Non-pigmented ciliary epithelial cell (primary cell): ENCODE results near the gene ZNF554.
"Not testable (repeated sequence)": the region's sequence is repeated elsewhere in the genome, so short reads cannot be mapped to it uniquely, and the experiment has no call there.

Experiments
- DNase-seq: peaks from one replicate; pipeline ENCODE4 v3.0.0-alpha.2; 2010; ENCODE audit warnings: low read depth

The ZNF554 gene

DNA sequence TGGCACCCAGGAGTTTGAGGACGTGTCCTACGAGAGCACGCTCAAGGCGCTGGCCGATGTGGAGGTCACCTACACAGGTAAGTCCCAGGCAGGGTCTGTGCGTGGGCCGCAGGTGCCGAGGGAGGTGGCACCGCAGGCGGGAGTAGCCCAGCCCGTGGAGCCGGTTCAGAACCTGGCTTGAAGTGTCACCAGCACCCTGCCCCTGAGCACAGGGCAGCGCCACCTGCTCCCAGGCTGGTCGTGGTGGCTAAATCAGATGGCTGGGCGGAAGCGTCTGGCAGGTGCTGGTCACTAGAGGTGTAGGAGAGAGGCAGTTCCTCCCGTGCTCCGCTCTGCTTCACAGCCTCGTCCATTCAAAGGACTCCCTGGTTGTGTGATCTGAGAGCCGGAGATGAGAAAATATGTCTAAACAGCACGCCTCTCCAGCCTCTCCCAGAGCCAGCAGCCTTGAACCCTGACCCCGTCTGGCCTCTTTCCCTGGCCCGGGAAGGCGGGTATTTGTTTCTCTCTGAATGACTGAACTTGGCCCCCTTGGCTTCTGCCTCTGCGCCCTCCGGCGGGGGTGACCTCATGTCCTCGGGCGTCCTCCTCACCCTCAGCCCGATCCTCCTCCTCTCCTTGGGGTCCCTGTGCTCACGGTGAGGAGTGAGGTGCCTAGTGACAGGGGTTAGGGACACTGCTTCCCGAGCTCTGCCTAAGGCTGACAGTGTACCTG lies 29.0 kb upstream of the ZNF554 start:
- DNase-seq = no peak

- no peak for DNase-seq
These were observed 28.2 kb upstream of the ZNF554 start for GRCh38 chr19:2791440-2791839.

DNA sequence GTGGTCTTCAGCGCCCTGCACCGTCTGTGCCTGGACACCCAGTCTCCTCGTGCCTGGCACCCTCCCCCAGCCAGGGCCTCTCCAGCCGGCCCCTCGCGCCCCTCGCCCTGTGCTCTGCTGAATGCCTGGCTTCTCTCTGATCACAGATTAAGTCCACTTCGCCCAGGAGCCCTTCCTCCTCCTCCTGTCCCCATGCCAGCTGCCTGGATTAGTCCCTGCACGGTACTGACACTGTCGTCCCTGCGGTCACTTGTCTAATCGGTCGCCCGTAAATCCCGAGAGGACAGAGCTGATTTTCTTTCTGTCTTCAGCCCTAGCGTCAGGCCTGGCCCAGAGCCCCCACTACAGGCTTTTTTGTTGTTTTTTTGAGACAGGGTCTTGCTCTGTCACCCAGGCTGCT lies 27.8 kb upstream of the ZNF554 start:
- DNase-seq = no peak

GRCh38 chr19:2792666-2793065 lies 27.0 kb upstream of the ZNF554 start:
- not testable (repeated sequence) for DNase-seq

DNA sequence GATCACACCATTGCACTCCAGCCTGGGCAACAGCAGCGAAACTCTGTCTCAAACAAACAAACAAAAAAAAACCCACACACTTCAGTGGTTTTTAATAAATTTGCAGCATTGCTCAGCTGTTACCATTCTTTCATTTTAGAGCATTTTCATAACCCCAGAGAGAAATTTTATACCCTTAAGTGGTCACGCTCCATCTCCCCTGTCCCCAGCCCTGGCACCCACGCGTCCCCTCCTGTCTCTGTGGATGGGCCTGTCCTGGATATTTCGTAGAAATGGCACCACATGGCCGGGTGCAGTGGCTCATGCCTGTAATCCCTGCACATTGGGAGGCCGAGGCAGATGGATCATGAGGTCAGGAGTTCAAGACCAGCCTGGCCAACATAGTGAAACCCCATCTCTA lies 26.5 kb upstream of the ZNF554 start:
- no peak for DNase-seq

- DNase-seq = no peak
These were observed 26.1 kb upstream of the ZNF554 start for GRCh38 chr19:2793577-2793976.

GRCh38 chr19:2795827-2796658 lies 23.6 kb upstream of the ZNF554 start:
- DNase-seq = no peak

GRCh38 chr19:2796659-2797266 lies 22.9 kb upstream of the ZNF554 start:
- DNase-seq = no peak

GRCh38 chr19:2797280-2797679 lies 22.4 kb upstream of the ZNF554 start:
- DNase-seq = no peak

DNA sequence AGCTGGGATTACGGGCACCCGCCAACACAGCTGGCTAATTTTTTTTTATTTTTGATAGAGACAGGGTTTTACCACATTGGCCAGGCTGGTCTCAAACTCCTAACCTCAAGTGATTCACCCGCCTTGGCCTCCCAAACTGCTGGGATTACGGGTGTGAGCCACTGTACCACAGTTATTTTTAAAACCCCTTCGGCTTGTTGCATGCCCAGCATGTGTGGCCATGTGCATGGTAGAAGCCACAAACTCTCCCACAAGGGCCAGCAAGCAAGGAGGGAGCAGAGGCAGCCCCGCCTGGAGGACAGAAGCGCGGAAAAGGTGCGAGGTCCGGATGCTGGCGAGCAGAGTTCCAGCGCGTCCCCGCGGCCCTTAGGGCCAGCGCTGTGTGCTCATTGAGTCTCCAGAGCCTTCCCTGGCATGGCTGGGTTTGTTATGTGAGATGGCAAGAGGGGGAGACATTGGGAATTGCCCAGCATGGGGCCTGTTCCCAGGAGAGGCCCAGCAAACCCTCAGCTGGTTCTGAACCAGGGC lies 21.4 kb upstream of the ZNF554 start:
- DNase-seq = no peak

DNA sequence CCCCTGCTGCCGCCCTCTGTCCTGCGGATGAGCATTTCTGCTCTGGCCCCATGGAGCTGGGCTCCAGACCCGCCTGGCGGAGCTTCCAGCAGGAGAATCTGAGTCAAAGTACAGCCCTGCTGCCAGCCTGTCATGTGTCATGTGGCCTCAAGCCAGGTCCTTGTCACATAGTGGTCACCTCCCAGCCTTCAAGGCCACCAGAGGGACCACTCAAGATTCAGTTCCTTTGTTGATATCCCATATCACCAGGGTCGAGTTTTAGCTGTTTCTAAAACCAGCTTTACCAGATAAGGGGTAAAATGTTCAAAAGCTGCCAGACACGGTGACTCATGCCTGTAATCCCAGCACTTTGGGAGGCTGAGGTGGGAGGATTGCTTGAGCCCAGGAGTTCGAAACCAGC lies 20.9 kb upstream of the ZNF554 start:
- no peak for DNase-seq

DNA sequence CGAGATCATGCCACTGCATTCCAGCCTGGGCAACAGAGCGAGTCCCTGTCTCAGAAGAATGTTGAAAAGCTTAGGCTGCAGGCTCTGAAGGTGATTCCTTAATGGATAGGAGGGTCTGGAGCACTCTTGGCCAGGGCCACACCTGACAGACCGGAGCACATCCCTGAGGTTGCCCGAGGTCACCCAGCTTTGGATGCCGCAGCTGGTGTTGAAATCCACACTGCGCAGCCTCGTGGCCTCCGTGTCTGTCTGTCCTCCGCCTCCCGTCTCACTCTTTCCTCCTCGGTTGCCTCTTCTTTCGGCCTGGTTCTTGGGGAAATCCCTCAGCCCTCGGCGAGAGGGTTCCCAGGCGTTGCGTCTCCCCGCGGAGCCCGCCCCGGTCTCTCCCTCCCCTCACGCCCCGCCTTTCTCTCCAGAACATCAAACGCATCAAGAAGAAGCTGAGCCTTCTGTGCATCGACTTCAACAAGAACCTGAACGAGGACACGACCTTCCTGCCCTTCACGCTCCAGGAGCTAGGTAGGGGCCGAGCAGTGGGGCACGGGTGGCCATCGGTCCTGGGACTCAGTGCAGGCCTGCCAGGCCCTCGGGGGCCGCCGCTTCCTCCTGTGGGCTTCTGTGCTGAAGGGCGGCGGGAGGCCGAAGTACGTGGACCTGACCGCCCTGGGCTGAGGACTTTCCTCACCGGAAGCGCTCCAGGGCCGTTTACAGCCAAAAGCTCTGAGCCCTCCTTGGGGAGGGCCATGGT lies 20.2 kb upstream of the ZNF554 start:
- no peak for DNase-seq

DNA sequence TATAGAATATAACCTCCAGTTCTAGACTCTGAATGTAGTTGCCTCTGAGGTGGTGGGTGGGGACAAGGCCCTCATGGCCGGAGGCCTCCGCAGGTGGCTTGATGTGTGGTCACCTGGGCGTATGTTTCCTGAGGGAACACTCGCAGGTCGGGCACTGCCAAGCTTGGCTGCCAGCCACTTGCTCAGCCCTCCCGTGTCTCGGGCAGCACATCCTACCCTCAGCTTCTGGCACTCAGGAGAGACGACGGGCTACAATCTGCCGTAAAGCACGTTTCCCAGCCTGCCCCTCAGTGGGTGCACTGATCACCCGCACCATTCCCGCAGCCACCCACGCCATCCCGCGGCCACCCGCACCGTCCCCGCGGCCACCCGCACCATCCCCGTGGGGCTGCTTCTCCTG lies 19.2 kb upstream of the ZNF554 start:
- DNase-seq = no peak

- no peak for DNase-seq
These were observed 16.8 kb upstream of the ZNF554 start for GRCh38 chr19:2802826-2803225.

DNA sequence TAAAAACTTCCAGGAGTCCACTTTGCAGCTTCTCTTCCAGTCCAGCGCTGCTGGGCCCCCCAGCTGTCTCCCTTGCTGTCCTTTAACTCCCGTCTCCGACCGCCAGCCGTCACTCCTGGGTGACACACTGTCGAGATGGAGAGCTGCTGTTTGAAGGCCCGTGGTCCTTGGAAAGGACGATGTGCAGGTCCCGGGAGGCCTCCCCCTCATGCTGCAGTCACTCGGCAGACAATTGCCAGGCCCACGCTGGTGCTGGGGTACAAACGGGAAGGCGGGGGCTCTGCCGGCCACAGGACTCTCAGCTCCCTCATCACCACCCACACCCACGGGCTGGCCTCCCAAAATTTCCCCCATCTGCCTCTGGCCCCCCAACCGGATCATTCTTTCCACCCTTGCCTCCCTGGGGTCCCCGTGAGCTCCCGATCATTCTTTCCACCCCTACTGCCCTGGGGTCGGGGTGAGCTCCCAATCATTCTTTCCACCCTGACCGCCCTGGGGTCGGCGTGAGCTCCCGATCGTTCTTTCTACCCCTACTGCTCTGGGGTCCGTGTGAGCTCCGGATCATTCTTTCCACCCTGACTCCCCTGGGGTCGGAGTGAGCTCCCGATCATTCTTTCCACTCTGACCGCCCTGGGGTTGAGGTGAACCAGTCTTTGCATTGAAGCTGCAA lies 16.0 kb upstream of the ZNF554 start:
- no peak for DNase-seq

DNA sequence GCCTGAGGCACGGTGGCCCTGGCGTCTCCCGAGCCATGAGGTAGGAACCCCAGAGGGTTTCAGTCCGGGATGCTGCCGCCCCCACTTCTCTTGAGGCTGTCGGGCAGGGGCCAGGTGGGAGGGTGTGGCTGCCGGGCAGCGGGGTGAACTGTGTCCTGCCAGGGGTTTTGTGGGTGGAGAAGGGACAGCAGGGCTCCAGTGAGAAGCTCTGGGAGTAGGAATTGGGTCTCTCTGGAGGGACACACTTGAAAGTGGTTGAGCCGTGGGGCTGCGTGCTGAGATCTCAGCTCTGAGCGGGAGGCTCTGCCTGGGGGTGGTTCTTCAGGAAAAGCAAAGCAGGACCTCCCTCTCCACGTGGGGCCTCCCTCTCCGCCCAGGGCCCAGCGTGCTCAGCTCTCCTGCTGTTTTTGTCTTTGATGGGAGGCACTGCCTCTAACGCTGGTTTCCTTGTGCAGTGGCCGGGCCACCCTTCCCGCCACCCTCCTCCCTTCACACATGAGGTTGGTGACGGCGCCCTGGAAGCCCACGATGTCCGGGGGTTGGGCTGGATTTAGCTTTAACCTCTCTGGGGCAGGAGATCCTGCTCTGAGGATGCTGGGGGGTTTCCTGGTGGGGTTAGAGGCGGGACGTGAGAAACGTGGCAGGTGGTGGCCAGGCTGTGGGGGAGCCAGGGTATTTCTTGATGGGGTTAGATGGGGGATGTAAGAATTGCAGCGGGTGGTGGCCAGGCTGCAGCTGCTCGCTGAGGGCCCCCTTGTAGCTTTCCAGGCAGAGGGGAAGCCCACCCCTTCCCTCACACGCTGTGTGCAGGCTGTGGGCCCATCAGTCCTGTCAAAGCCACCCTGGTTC lies 15.3 kb upstream of the ZNF554 start:
- no peak for DNase-seq

DNA sequence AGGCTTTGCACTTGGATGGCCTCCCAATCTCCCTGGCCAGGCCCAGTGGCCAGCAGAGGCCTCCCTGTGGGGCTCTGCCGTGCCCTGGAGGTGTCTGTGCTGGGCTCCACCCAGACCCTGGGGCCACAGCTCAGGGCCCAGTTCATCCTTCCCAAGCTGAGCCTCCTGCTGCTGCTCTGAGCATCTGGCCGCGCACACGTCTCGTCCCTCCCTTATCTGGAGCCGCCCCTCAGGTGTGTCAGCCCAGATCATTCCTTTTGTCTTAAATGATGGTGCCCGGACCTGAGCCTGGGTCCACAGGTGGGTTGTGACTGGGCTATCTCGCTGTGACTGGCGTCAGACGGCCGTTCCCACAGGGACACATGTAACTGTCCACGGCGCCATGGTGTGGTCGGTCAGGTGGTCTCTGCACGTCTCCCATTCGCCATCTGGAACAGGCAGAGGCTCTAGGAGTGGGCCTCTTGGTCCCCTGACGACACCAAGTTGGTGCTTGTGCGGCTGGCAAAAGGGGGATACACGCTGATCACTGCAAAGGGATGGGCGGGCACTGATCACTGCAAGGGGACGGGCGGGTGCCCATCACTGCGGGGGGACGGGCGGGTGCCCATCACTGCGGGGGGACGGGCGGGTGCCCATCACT lies 14.3 kb upstream of the ZNF554 start:
- DNase-seq = no peak

DNA sequence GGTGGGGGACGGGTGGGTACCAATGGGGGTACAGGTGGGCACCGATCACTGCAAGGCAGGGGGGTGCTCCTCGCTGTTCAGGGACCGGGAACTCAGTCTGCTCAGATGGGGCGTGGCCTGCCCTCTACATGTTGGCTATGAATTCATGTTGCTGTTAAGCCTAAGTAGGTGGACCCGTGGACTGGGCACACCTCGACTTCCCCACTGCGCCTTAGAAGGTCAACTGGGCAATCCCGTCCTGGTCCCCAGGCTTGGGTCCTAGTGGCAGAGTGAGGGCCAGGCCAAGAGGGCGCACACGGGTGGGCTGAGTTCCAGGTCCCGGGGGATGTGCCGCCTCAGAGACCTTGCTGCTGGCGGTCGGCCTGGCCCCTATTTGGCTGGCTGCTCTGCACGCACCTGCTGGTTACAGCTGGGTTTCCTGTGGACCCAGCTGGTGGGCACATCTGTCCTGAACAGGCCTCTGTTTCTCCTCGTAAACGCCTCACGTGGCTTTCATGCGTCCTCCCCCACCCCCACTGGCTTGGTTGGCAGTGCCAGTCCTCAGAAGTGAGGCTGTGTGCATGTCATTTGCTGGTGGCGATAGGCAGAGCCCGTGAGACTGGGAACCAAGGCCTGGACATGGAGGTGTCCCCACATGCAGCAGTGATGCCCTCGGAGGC lies 13.5 kb upstream of the ZNF554 start:
- DNase-seq = no peak

DNA sequence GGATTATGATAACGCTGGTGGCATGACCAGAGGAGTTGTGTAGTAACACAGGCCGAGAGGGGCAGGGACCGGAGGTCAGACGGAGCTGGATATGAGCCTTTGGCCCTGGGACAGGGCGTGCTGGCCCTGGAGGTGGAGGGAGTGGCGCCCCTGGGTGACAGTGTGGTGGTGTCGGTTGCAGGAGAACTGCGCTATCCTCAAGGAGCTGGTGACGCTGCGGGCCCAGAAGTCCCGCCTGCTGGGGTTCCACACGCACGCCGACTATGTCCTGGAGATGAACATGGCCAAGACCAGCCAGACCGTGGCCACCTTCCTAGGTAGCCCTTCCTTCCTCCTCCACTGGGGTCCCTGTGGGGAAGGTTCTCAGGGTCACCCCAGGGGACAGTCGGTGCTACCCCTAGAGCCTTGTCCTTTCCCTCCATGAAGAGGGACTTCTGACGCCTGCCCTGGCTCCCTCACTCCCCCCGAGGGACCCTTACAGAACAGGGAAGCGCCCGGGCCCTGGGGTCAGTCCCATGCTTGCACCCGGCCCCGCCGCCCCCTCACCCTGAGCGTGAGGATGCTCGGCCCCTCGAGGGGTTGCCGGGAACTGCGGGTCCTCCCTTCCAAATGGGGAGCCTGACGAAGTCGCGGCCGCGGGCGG lies 12.8 kb upstream of the ZNF554 start:
- DNase-seq = no peak
